GM18511 (cell line): ENCODE data around the gene SMIM23.

ENCODE experiments used
- ATAC-seq: cut with Tn5 transposase; IDR thresholded peaks from one replicate; pipeline ENCODE4 v1.9.1; 2021; ENCODE audit warnings: mild to moderate bottlenecking, moderate library complexity; ENCODE audit not compliant: unreplicated experiment

SMIM23 gene

DNA sequence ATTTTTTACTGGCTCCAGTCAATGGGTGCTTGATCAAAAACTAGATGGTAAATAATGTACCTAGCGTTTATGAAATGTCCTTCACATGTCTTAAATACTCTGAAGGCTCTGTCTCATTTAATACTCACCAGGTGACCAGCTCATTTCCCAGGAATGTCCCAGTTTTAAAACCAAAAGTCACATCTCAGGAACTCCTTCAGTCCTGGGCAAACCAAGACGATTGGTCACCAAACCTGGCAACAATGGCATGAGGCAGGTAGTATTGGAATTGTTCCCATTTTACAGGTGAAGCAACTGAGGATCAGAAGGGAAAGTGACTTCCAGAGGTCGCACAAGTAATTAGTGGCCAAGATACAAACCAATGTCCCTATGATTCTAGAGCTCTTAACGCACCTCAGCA lies 27.7 kb downstream of the SMIM23 start:
- ATAC-seq: no peak

DNA sequence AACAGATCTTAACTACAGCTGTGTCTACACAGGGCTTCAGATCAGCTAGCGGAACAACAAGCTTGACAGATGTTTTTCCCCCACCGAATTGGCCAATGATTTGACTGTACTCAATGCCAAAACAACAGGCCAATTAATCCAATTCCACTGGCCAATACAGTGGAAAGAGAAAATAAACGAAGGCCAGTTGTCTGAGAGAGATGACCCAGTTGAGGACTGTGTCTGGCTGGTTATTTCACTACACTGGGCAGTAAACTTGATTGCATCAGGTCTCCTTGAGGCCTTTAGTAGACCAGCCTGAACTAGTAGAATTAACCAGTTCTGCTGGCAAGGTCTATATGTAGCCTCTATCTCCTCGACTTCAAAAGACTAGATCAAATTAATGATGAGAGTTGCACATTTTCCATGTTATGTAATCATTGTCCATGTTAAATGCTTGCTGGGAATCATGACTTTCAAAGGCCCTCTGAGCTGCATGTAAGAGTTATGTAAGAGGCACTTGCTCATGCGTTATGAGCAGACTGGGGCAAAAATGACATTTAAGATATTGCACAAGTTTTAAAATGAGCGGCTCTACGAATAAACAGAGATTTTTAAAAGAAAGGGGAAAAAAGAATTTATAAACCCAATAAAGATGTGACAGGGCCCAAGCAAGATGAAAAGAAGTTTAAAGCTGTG lies 28.3 kb downstream of the SMIM23 start:
- no peak for ATAC-seq

DNA sequence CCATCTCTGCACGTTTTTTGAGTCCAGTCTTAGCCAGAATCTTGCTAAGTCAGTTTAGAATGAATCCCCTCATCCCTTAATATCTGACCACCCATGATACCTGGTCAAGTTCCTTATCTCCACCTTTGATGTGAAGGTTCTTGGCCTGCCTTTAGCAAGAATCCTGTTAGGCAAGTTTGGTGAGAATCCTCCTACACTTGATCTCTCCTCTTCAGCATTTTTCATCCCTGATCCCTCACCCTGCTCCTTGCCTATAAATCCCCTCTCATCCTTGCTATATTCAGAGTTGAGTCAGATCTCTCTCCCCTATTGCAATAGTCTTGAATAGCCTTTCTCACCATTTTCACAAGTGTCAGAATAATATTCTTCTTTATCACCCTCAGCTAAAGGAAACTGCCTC lies 31.0 kb downstream of the SMIM23 start:
- no peak for ATAC-seq

DNA sequence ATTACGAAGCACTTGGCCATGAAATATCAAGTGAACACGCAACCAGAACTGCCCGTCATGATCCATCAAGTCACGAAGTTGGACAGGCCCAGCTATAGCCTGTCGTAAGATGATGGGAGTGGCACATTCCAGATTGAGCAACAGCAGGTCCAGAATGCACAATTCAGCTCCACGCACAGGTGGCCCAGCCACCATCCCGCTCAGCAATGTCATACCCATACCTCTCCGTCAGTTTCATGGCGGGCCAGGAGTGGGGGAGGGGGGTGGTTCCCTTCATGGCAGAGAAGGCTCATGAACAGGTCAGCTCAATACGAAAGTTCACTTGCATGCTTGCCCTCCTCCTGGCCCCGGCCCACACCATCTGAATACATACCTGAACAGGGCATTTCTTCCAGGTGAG lies 34.9 kb downstream of the SMIM23 start:
- ATAC-seq: no peak

DNA sequence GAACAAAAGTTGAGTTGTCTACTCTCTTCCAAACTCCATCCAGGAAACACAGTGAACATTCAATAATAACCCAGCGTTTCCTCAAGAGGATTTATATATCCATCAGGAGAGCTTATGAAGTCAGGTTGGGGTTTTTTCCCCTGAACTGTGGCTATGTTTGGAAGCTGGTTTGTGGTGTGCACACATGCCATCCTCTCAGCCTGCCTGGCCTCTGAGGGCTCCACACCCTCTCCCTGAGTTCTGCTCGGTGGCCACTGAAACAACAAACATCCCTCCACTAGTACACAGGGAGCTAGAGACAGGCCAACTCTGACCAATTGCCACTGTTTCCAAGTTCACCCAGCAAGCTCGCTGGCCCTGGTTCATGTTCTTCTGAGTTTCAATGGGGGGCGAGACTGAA lies 35.7 kb downstream of the SMIM23 start:
- ATAC-seq: no peak

DNA sequence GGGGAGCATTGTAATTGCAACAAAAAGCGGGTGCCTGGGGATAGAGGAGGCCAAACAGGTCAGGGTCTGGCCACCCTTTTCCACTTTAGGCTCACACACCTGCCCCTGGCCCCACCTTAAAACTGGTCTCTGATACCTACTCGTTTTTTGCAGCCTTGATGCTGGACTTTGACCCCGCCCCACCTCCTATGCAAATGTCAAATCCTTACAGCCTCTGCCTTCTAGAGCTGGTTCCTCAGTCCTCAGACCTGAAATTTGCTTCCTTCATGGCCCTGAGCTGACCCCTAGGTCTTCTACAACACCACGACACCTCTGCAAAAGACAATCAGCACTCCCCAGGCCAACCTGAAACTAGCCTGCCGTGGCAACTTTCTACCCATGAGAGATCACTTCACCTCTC lies 37.7 kb downstream of the SMIM23 start:
- no peak for ATAC-seq

DNA sequence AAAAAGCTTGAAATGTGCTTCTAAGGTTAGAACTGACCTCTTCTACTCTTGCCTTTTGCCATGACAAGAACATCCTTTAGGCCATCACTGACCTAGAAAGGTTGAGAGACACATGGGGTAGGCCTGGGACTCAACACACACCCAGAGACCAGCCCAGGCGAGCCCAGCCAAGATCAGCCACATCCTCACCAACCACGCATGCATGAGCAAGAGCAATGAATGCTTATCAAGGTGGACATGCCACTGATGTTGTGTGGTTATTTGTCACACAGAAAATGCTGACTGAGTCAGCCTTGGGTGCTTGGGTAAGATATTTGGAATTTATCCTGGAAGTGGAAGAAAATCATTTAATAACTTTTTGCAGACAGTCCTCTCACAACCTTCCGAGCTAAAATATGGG lies 39.4 kb downstream of the SMIM23 start:
- ATAC-seq: no peak

DNA sequence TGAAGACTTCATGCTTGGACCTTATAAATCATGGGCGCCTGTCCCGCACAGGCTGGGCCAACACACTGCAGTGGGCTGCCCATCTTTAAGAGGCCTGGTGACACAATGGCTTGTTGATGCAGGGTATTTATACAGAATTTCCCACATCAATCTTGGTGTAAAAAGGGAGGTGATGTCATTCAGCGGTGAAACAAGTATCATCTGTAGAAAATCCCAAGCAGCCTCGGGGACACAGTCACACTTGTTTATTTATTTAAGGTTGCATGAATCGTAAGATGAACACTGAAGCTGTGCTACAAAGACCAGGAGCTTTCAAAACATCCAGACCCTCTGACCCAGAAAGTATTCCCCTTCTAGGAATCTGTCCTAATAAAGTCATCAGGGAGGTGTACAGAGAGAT lies 40.5 kb downstream of the SMIM23 start:
- no peak for ATAC-seq

DNA sequence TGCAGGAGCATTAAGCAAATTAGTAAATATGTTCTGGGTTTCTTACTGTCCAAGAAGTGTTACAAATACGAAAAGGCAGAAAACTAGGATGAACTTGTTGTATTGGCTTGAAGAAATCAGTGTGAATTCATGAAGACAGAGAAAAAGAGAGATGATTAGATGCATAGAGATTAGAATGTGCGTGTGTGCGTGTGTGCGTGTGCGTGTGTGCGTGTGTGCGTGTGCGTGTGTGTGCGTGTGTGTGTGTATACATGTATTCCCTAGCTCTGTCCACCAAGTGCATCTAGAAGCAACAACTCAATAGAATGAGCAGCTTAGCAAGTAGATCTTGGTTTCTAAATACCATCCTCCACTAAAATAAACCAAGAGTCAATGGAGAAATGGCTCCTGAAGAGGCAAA lies 41.5 kb downstream of the SMIM23 start:
- ATAC-seq: no peak

DNA sequence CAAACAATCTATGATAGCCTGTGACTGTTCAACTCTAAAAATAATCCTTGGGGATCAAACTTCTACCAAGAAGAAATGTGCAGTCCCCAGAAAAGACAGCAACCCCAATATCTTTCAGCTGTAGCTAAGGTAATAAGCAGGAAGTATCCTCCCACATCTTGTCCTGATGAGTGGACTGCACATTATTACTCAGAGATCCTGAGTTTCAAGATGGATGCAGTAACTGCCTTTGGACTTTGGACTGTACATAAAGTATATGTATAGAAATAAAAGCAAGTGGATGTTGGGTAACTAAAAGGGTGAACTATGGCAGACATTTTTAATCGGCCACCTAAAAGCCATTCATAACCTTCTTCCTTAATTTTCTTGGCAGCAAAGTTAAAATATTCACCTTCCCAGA lies 45.1 kb downstream of the SMIM23 start:
- ATAC-seq: no peak

DNA sequence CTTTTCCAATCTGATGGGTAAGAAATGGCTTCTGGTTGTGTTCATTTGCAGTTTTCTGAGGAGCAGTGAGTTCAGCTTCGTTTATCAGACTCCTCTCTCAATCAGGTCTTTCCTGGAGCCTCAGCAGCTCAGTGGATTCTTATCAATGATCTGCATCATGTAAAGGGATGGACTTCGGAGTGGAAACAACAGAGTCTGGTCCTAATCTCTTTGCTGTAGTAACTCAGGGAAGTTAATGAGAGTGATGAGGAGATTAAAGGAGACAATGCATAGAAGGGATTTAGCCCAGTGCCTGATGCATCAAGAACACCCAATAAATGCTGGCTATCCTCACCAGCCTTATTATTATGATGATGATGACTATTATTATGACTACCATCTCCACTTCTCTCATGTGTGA lies 47.2 kb downstream of the SMIM23 start:
- no peak for ATAC-seq

DNA sequence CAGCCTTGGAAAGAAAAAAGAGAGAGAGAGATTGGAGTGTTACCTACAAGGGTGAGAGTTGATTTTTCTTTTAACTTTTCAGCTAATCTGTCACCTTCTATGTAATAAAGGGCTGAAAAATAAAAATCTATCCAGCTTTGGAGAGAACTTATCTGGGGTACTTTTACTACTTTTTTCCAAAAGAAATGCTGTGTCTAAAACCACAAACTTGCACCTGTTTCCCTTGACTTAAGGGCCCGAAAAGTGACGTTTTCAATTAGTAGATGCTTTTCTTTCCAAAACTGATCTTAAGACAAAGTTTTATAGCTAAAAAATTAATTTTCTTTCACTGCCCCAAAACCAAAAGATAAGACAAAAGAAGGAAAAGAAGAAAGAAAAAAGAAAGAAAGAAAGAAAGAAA lies 48.8 kb downstream of the SMIM23 start:
- no peak for ATAC-seq

DNA sequence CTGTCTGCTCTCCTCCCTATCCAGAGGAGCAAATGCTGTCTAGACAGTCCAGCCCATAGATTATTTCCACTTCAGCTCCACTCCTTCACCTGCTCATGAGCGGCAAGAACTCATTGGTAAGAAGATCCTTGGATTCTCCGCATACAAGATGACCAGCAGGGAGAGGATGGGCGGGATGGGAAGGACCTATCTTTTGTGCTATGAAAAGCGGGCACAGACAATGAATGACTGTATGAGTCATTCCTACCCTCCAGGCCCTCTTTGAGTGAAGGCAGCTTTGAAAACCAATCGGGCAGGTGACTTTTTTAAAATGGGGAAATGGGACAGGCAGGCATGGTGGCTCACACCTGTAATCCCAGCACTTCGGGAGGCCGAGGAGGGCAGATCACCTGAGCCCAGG lies 49.4 kb downstream of the SMIM23 start:
- no peak for ATAC-seq

DNA sequence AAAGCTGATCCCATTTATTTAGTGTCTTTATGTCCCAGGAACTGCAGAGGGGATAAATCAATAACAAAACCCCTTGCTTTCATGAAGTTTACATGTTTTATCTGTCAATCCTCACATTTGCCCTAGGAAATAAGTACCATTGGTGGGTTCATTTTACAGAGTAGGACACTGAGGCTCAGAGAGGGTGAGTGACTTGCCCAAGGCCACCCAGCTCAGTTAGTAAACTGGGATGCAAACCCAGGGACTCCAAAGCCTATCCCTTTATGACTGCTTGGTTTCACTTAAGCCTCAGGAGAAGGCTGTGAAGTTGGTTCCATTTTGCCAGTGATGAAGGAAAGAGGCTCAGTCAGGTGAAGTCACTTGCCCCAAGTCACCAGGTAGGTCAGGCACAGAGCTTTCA lies 51.9 kb downstream of the SMIM23 start:
- no peak for ATAC-seq

DNA sequence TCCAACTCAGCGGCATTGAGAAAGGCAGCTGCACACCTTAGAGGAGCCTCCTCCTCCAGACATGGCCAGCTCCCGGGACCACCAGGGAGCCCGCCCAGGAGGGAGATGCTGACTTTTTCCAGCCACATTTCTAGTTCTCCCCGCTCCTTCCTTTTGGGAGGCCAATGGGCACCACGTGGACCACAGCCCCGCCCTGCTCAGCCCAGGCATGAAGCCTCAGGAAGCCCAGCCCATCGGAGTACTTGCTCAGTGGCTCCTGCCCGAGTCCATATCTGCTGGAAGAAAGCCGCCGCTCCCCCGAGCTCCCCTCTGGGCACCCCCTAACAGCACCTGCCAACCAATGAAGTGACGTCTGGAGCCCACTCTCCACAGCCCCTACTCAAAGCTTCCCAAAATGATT lies 52.4 kb downstream of the SMIM23 start:
- ATAC-seq: no peak

DNA sequence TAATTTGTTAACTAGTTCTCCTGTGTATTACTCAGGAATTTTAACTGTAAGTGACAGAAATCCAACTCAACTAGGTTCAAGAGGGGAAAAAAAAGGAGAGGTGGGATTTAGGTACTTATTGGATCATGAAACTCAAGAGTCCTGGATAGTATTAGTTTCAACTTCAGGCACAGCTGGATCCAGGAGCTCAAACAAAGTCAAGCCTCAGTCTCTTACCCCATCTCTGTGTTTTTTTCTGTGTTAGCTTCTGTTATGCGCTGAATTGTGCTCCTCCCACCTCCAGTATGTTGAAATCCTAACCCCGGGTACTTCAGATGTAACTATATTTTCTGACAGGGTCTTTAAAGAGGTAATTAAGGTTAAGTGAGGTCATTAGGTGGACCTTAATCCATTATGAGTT lies 53.5 kb downstream of the SMIM23 start:
- no peak for ATAC-seq

DNA sequence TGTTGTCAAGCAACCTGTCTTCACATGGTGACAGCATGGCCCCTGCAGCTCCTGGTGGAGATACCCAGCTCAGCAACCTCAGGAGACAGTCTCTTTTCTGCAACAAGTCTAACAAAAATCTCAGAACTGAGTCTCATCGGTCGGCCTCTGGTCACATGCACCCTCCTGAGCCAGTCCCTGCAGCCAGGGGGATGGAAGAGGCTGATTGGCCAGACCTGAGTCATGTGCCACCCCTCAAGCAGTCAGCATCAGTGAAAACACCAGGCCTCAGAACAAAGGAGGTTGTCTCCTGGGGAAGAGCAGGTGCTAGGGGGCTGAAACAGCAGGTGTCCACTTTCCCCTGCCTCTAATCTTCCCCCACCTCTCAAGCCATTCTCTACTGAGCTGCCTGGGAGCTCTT lies 54.4 kb downstream of the SMIM23 start:
- ATAC-seq: no peak
